Lower leg skin (tissue), 3 donors: ENCODE data around the gene HS6ST2.

Experiments
- CTCF ChIP-seq, 3 donors: fragments of 450-650 bp; IDR thresholded peaks; one replicate each; pipeline ENCODE4 v1.5.1; 2016; ENCODE audit warnings: antibody characterized with exemption in 3 of 3, mild to moderate bottlenecking in 3 of 3, moderate library complexity in 2 of 3
- POLR2A ChIP-seq, 2 donors: fragments of 450-650 bp; IDR thresholded peaks; one replicate each; pipeline ENCODE4 v1.6.1; 2016 to 2017; ENCODE audit warnings: antibody characterized with exemption in 2 of 2, mild to moderate bottlenecking in 1 of 2, moderate library complexity in 1 of 2

- TF ChIP-seq CTCF (IDR thresholded peaks at IDR 0.05) (no peak), POLR2A (IDR thresholded peaks at IDR 0.05) (no peak)
Measured at GRCh38 chrX:132786217-132786616, 172.2 kb downstream of the HS6ST2 start.
